Choroid plexus epithelial cell (primary cell): Measurements from ENCODE around the gene TNFRSF1A.
"Not testable (repeated sequence)": the region's sequence is repeated elsewhere in the genome, so short reads cannot be mapped to it uniquely, and the experiment has no call there.

Experiments
- DNase-seq: peaks from one replicate; pipeline ENCODE4 v3.0.0-alpha.2; 2010; ENCODE audit warnings: low read depth
- H3K4me3 ChIP-seq: 2 replicates; pipeline ENCODE4 v1.5.1; 2011; ENCODE audit warnings: low read depth, mild to moderate bottlenecking, control low read depth, low read length, moderate library complexity
- TF ChIP-seq, protein P1 (sequence below): conservative IDR thresholded peaks from 2 replicates; pipeline ENCODE4 v1.5.1; 2011; ENCODE audit warnings: low read depth, mild to moderate bottlenecking, control low read depth, inconsistent platforms, low read length, moderate library complexity

TNFRSF1A gene

DNA sequence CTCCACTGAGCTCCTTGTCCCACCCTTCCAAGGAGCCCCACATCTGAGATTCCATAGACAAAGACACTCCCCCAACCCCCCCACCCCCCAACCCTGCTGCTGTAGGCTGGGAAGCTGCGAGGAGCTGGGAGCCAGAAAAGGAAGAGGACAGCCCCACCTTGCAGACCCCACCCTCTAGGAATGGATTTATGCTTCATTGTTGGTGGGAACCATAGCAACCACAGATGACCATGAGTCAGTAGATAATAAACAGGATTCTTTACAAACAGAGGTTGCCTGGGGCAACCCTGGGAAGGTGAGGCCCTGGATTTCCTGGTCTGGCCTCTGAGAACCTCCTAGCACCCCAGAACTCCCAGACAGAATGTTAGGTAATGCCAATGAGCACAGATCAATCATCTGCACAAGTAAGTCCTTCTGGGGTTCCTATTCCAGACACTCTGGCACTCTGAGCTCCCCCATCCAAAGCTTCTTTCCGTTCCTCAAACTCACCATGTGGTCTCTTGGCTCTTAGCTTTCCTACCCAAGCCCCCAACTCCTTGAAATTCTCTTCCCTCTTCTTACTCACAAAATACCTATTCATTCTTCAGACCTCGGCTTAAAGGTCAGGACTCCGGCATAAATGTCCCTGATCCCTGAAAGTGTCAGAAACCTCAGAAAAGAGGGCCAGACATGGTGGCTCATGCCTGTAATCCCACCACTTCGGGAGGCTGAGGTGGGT is 46.6 kb downstream of the TNFRSF1A start:
- TF ChIP-seq, protein P1, sequence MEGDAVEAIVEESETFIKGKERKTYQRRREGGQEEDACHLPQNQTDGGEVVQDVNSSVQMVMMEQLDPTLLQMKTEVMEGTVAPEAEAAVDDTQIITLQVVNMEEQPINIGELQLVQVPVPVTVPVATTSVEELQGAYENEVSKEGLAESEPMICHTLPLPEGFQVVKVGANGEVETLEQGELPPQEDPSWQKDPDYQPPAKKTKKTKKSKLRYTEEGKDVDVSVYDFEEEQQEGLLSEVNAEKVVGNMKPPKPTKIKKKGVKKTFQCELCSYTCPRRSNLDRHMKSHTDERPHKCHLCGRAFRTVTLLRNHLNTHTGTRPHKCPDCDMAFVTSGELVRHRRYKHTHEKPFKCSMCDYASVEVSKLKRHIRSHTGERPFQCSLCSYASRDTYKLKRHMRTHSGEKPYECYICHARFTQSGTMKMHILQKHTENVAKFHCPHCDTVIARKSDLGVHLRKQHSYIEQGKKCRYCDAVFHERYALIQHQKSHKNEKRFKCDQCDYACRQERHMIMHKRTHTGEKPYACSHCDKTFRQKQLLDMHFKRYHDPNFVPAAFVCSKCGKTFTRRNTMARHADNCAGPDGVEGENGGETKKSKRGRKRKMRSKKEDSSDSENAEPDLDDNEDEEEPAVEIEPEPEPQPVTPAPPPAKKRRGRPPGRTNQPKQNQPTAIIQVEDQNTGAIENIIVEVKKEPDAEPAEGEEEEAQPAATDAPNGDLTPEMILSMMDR: no peak
- DNase-seq: peak; percentile 85

DNA sequence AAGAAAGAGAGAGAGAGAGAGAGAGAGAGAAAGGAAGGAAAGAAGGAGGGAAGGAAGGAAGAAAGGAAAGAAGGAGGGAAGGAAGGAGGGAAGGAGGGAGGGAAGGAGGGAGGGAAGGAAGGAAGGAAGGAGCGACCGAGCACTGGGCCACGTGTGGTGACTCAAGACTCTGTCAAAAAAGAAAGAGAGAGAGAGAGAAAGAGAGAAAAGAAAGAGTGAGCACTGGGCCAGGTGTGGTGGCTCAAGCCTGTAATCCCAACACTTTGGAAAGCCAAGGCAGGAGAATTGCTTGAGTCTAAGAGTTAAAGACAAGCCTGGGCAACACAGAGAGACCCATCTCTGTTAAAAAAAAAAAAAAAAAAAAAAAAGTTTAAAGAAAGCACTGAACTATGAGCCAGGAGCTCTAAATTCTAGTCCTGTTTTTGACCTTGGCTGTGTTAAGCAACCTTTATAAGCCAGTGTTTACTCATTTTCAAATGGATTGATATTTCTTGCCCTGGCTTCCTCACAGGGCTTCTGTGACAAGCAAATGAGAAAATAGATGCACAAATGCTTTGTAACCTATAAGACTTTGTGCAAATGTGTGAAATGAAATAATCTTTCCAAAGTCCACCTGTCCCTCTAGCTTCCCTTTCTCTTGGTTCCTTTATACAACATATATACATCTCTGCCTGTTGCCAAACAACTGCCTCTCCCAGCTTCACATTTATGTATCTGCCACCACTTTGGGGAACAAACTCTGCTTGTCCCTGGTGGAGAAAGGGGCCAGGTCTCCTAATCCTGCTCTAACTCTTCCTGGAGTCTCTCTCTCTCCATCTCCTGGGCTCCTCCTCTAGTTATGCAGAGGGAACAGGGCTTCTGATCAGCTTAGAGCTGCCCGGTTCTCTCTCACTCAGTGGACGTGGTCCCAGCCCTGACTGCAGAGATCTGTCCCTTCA is 47.5 kb downstream of the TNFRSF1A start:
- no peak for DNase-seq
- H3K4me3 ChIP-seq: no peak overlapping the region
- TF ChIP-seq, protein P1: no peak

More for the DNA sequence above, 46.6 kb downstream of the TNFRSF1A start:
- H3K4me3 ChIP-seq: no peak overlapping the region

DNA sequence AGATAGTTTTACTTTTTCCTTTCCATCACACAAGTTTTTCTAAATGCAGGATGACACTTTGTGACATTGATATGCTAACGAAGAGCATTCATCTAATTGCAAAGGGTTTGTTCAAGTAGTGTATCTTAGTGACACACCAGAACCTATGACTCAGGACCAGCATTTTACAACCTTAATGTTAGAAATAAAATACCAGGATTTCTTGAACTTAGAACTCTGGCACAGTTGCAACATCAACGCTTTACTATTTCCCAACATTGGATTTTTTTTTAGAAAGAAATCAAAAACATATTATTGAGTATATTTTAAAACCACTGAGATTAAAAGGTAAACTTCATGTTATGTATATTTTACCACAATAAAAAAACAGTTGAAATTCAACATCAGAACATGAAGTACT is 49.3 kb downstream of the TNFRSF1A start:
- H3K4me3 ChIP-seq: no peak overlapping the region
- peak; percentile 83 for DNase-seq
- TF ChIP-seq, protein P1: no peak

DNA sequence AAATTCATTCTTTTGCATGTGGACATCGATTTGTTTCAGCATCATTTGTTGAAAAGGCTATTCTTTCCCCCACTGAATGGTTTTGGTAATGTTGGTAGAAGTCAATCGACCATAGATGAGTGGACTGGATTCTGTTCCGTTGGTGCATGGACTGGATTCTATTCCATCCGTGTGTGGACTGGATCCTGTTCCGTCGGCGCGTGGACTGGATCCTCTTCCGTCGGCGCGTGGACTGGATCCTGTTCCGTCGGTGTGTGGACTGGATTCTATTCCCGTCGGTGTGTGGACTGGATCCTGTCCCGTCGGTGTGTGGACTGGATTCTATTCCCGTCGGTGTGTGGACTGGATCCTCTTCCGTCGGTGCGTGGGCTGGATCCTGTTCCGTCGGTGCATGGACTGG is 52.0 kb downstream of the TNFRSF1A start:
- DNase-seq, H3K4me3 ChIP-seq: not testable (repeated sequence)

DNA sequence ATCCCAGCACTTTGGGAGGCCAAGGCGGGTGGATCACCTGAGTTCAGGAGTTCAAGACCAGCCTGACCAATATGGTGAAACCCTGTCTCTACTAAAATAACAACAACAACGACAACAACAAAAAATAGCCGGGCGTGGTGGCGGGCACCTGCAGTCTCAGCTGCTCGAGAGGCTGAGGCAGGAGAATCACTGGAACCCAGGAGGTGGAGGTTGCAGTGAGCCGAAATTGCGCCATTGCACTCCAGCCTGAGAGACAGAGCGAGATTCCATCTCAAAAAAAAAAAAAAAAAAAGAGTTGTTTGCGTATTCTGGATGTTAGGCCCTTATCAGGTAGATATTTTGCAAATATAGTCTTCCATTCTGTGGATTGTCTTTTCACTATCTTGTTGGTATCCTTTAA is 52.8 kb downstream of the TNFRSF1A start:
- DNase-seq, H3K4me3 ChIP-seq: not testable (repeated sequence)

DNA sequence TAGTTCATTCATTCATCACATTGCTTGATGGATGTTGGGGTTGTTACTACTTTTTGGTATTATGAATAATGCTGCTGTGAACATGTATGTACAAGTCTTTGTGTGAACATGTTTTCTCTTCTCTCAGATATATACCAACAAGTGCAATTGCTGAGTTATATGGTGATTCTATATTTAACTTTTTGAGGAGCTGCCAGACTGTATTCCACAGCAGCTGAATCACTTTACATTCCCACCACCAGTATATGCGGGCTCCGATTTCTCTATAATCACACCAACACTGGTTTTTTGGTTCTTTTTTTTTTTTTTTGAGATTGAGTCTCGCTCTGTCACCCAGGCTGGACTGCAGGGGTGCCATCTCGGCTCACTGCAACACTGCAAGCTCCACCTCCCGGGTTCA is 53.6 kb downstream of the TNFRSF1A start:
- TF ChIP-seq, protein P1: peak; percentile 10
- peak; percentile 74 for DNase-seq

DNA sequence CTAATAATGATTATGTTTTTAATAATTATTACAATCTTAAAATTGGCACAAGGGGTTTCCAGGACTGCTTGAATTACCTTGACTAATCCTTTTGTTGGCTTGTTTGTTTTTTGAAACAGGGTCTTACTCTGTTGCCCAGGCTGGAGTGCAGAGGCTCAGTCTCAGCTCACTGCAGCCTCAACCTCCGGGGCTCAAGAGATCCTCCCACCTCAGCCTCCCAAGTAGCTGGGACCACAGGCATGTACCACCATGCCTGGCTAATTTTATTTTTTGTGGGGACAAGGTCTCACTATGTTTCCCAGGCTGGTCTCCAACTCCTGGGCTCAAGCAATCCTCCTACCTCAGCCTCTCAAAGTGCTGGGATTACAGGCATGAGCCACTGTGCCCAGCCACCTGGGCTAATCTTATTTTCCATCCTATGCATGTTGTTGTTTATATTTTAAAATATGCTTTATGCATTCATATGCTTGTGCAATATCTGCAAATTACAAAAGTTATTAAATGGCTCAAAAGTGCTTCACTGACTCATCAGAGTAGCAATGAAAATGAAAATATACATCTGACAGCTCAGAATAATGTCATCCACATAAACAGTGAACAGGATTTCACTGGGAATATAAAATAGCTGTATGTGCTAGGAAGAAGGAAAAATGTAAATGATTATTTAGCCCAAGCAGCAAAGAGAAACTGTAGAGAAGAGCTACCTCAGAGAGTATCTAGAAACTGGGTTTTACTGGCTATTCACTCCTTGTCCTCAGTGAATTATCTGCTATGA is 56.2 kb downstream of the TNFRSF1A start:
- TF ChIP-seq, protein P1: no peak
- DNase-seq: peak; percentile 43
- no peak overlapping the region for H3K4me3 ChIP-seq

More for the DNA sequence above, 53.6 kb downstream of the TNFRSF1A start:
- H3K4me3 ChIP-seq: no peak overlapping the region
